NB4 (cell line): ENCODE results near the gene ATXN7L3.

Experiments used
- CTCF ChIP-seq: IDR thresholded peaks from one replicate; pipeline ENCODE4 v1.5.1; 2012; ENCODE audit warnings: low read depth, low read length
- POLR2A ChIP-seq: IDR thresholded peaks from 2 replicates; pipeline ENCODE4 v1.6.1; 2011; ENCODE audit warnings: mild to moderate bottlenecking; ENCODE audit not compliant: insufficient read length; ENCODE audit errors: extremely low read depth
- TF ChIP-seq, protein P1 (sequence below): IDR thresholded peaks from 2 replicates; pipeline ENCODE4 v1.6.1; 2011; ENCODE audit warnings: low read depth, low read length

DNA sequence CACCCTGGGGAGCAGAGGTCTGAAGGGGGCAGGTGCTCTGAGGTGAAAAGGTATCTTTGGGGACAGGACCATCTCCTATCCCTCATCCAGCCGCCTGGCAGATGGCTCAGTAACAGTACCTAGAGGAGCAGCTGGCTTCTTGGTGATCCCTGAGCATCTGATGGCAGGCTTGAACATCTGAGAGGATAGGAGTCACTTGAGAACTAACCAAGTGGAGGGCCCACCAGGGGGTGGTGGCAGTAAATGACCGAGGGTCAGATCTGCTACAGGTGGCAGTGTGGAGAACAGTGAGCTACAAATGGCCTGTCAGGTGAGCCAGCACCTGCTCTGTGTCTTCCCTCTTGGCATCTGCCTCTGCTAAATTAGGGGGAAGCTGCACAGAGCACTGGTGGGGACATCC lies 44.2 kb downstream of the ATXN7L3 start:
- TF ChIP-seq CTCF (no peak), POLR2A (no peak)
- TF ChIP-seq, protein P1, sequence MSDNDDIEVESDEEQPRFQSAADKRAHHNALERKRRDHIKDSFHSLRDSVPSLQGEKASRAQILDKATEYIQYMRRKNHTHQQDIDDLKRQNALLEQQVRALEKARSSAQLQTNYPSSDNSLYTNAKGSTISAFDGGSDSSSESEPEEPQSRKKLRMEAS, result no peak
